ENCODE measurements around the gene LRP11.
"Not testable (repeated sequence)": the region's sequence is repeated elsewhere in the genome, so short reads cannot be mapped to it uniquely, and the experiment has no call there.

The LRP11 gene

GRCh38 chr6:149897855-149898744, 33.9 kb upstream of the LRP11 start, which contains the start of gene RAET1E:
Gene RAET1E (minus strand): TSS chr6:149898113. CDS start chr6:149890901, 7,212 bp downstream.
- no peak for DNase-seq (ENCODE audit: low read depth)

- DNase-seq (ENCODE audit: low read depth): no peak
Observed at GRCh38 chr6:149897015-149897697, 33.0 kb upstream of the LRP11 start.

GRCh38 chr6:149896491-149896890, 32.3 kb upstream of the LRP11 start:
- DNase-seq (ENCODE audit: low read depth): no peak

- DNase-seq (ENCODE audit: low read depth): peak; percentile 1
Observed at GRCh38 chr6:149895833-149896271, 31.7 kb upstream of the LRP11 start.

- no peak for DNase-seq (ENCODE audit: low read depth)
Observed at GRCh38 chr6:149895048-149895590, 31.0 kb upstream of the LRP11 start.

GRCh38 chr6:149891864-149892263, 27.7 kb upstream of the LRP11 start:
- not testable (repeated sequence) for DNase-seq (ENCODE audit: low read depth)

GRCh38 chr6:149891259-149891658, 27.1 kb upstream of the LRP11 start:
- DNase-seq (ENCODE audit: low read depth): no peak

- no peak for DNase-seq (ENCODE audit: low read depth)
Observed at GRCh38 chr6:149890629-149891045, 26.5 kb upstream of the LRP11 start.

GRCh38 chr6:149889326-149889725, 25.2 kb upstream of the LRP11 start:
- DNase-seq (ENCODE audit: low read depth): no peak

GRCh38 chr6:149888659-149889058, 24.5 kb upstream of the LRP11 start:
- no peak for DNase-seq (ENCODE audit: low read depth)

- no peak for DNase-seq (ENCODE audit: low read depth)
Observed at GRCh38 chr6:149888093-149888492, 23.9 kb upstream of the LRP11 start.

- DNase-seq (ENCODE audit: low read depth): no peak
Observed at GRCh38 chr6:149887343-149887742, 23.2 kb upstream of the LRP11 start.

- DNase-seq (ENCODE audit: low read depth): no peak
Observed at GRCh38 chr6:149885888-149886287, 21.7 kb upstream of the LRP11 start.

GRCh38 chr6:149884617-149885016, 20.5 kb upstream of the LRP11 start:
- DNase-seq (ENCODE audit: low read depth): no peak

GRCh38 chr6:149884215-149884614, 20.1 kb upstream of the LRP11 start:
- no peak for DNase-seq (ENCODE audit: low read depth)

- DNase-seq (ENCODE audit: low read depth): no peak
Observed at GRCh38 chr6:149881860-149882259, 17.7 kb upstream of the LRP11 start.

- DNase-seq (ENCODE audit: low read depth): no peak
Observed at GRCh38 chr6:149881066-149881766, 17.1 kb upstream of the LRP11 start.

GRCh38 chr6:149877659-149878058, 13.5 kb upstream of the LRP11 start:
- DNase-seq (ENCODE audit: low read depth): no peak

- no peak for DNase-seq (ENCODE audit: low read depth)
Observed at GRCh38 chr6:149876241-149876933, 12.2 kb upstream of the LRP11 start.

- DNase-seq (ENCODE audit: low read depth): no peak
Observed at GRCh38 chr6:149872233-149872632, 8.1 kb upstream of the LRP11 start.

GRCh38 chr6:149871182-149871581, 7.0 kb upstream of the LRP11 start:
- DNase-seq (ENCODE audit: low read depth): no peak
